GM13977 (cell line): Measurements from ENCODE around the gene TMEM225B.
"Not testable (repeated sequence)": the region's sequence is repeated elsewhere in the genome, so short reads cannot be mapped to it uniquely, and the experiment has no call there.

Experiments used
- DNase-seq: peaks from one replicate; pipeline ENCODE4 v3.0.0; 2012; ENCODE audit warnings: low spot score
- CTCF ChIP-seq: IDR thresholded peaks from 2 replicates; pipeline ENCODE4 v1.5.1; 2012; ENCODE audit warnings: mild to moderate bottlenecking, control low read depth; ENCODE audit not compliant: insufficient read depth; ENCODE audit errors: extremely low read depth, missing control alignments
- in situ Hi-C: fragments of 300-500 bp; cut with MboI; formaldehyde crosslinking; loops from one replicate; pipeline ENCODE4 v1.12.0; 2022; ENCODE audit warnings: low sequenced_read_pairs, low pct_unique_long_range_greater_than_20kb, mixed read lengths, inconsistent platforms; ENCODE audit not compliant: unreplicated experiment

TMEM225B gene

DNA sequence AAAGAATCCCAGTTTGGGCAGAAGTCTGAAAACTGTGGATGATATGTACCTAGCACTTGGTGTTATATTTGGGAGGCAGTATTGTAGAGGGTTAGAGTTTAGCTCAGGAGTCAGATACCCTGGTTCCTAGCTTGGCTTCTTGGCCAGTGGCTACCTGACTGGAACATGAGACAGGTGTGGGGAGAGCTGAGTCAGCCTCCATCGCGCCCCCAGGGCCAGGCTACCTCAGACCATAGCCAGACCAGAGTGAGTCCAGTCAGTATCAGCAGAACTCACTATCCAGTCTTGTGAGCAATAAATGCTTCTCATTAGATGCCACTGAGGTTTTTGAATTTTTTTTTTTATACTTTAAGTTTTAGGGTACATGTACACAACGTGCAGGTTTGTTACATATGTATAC, 55.7 kb downstream of the TMEM225B start:
- in situ Hi-C loops, result no loop called here
- no peak for DNase-seq

DNA sequence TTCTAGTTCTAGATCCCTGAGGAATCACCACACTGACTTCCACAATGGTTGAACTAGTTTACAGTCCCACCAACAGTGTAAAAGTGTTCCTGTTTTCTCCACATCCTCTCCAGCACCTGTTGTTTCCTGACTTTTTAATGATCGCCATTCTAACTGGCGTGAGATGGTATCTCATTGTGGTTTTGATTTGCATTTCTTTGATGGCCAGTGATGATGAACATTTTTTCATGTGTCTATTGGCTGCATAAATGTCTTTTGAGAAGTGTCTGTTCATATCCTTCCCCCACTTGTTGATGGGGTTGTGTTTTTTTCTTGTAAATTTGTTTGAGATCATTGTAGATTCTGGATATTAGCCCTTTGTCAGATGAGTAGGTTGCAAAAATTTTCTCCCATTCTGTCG, 56.6 kb downstream of the TMEM225B start:
- in situ Hi-C loops, DNase-seq: not testable (repeated sequence)

More for the DNA sequence above, 55.7 kb downstream of the TMEM225B start:
- TF ChIP-seq CTCF, result no peak

- in situ Hi-C loops, DNase-seq: not testable (repeated sequence)
These were observed 59.8 kb downstream of the TMEM225B start for GRCh38 chr7:99657879-99658278.
